GM19328 (cell line): ENCODE measurements around the gene CIAPIN1.
"Not testable (repeated sequence)": the region's sequence is repeated elsewhere in the genome, so short reads cannot be mapped to it uniquely, and the experiment has no call there.

ENCODE experiments used
- ATAC-seq: cut with Tn5 transposase; IDR thresholded peaks from one replicate; pipeline ENCODE4 v1.9.1; 2021; ENCODE audit warnings: mild to moderate bottlenecking, moderate library complexity; ENCODE audit not compliant: unreplicated experiment

Gene CIAPIN1

DNA sequence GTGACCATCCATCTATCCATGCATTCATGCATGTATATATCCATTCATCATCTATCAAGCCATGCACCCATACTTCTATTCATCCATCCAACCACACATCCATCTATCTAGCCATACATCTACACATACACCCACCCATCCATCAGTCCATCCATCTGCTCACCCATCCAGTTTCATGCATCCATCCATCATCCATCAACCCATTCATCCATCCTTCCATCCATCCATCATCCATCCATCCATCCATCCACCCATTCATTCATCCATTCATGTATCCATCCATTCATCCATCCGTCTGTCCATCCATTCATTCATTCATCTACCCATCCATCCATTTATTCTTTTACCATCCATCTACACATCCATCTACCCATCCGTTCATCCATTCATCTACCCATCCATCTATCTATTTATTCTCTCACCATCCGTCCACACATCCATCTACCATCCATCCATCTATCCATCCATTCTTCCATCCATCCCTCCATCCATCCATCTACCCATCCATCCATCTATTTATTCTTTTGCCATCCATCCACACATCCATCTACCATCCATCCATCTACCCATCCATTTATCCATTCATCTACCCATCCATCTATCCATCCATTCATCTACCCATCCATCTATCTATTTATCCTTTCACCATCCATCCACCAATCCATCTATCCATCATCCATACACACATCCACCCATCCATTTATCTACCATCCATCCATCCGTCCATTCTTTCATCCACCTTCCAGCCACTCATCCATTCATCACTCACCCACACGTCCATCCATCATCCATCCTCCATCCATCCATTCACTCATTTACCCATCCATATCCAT lies 39.4 kb downstream of the CIAPIN1 start:
- no peak for ATAC-seq

- no peak for ATAC-seq
These were observed 40.3 kb downstream of the CIAPIN1 start for GRCh38 chr16:57406881-57407280.

GRCh38 chr16:57405097-57405496 lies 42.1 kb downstream of the CIAPIN1 start:
- ATAC-seq, result no peak

DNA sequence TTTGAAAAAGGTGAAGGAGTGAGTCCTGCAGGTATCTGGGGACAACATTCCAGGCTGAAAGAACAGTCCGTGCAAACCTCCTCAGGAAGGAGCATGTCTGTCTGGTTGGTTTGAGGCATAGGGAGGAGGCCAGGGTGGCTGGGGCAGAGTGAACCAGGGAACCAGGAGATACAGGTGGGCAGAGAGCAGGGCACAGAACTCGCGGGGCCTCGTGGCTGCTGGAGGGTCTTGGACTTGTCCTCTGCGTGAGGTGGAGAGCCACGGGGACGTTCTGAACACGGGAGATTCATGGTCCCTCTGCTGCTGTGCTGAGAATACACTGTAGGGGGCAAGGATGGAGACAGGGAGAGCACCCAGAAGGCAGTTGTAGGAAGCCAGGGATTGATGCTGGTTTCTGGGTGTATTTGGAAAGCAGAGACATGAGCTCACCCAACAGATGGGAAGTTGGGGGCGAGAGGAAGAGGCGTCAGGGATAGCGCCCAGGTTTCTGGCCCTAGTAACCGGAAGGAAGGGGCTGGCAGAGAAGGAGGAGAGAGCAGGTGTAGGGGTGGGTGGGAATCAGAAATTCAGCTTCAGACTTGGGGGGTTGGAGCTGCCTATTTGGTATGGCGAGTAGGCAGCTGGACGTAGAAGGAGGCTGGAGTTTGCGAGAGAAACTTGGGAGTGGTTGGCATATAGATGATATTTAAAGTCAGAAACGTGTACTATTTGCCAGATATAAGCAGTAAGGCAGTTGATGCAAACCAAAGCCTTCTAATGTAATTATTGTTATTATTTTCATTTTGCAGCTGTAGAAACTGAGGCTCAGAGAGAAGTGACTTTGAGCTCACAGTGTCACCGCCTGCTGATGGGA lies 43.0 kb downstream of the CIAPIN1 start, which contains the start of gene CCL17:
CCL17 (plus strand) TSS at position 803 of the 853 bp plus-strand sequence. CDS start 9,166 bp downstream, outside the sequence.
- no peak for ATAC-seq

GRCh38 chr16:57401943-57402640 lies 45.1 kb downstream of the CIAPIN1 start:
- ATAC-seq, result no peak

DNA sequence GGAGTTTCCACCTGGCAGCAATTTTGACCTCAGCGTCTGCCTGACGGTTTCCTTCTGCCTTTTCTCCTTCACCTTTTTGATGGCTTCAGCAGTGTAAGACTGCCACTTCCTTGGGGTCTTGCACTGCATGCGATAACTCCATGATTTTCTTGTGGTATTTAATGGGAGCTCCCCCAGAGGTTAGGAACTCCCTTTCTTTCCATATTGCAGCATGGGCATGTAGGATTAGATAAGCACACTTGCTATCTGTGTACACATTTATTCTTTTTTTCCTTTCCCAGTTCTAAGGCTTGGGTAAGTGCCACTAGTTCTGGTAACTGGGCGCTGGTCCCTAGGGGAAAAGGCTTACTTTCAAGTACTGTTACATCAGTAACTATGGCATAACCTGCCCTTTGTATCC lies 49.7 kb downstream of the CIAPIN1 start:
- not testable (repeated sequence) for ATAC-seq

DNA sequence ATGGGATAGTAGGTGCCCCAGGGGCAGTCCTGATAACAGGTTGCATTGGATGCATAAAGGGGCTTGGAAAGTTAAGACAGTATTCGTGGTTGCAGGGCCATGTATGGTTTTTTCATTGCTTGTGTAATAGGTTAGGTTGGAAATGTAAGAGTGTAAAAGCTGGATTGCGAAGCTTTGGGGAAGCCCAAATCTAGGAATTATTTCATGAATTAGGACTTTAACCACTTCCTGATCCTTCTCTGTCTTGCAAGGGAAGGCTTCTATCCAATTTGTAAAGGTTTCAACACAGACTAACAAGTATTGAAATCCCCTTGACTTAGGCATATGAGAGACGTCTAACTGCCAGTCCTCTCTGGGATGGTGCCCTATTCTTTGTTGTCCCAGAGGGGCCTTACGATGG lies 50.4 kb downstream of the CIAPIN1 start:
- ATAC-seq, result no peak

DNA sequence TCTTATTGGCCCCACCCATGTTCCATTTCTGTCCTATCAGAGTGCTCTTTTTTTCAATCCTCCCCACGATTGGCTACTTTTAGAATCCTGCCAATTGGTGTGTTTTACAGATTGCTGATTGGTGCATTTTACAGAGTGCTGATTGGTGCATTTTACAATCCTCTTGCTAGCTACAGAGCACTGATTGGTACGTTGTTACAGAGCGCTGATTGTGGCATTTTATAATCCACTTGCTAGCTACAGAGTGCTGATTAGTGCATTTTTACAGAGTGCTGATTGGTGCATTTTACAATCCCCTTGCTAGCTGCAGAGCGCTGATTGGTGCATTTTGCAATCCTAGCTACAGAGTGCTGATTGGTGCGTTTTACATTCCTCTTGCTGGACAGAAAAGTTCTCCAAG lies 52.2 kb downstream of the CIAPIN1 start:
- ATAC-seq, result no peak

DNA sequence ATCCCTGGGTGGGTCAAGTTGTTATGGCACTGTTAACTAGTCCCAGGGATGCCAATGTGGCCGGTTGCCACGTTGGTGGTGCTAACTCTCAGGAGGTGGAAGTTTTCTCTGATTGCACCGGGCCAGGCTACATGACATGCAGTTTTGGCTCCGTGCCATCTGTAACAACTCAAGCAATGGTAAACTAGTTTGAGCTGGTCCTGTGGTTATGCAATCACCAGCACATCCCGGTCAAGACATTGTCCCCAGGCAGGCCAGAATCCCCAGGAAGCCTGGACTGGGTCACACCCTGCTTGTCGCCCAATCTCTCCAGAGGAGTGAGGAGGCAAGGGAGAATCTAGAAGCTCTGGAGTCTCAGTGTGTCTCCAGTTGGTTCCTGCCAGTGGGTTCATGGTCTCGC lies 52.7 kb downstream of the CIAPIN1 start:
- no peak for ATAC-seq

DNA sequence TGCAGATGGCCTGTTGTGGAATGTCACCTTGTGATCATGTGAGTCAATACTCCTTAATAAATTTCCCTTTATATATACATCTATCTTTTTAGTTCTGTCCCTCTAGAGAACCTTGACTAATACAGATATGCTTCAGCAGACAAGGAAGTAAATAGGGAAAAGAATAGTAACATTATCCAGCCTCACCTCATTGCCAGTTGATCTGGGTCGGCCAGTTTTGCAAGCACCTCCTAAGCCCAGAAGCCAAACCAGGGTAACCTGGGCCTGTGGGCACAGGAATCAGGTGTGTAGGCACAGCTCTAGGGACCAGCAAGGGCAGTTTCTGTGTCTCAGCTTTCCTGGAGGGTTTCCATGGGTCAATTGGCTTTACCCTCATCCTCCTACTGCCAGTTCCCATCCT lies 54.5 kb downstream of the CIAPIN1 start:
- no peak for ATAC-seq

DNA sequence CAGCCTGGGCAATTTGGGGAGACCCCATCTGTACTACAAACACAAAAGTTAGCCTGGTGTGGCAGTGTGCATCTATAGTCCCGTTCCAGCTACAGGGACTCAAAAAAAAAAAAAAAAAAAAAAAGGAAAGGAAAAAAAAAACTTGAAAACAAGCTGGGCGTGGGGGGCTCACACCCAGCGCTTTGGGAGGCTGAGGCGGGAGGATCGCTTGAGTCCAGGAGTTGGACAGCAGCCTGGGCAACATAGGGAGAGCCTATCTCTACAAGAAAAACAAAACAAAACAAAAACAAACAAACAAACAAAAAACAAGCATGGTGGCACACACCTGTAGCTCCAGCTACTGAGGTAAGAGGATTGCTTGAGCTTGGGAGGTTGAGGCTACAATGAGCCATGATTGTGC lies 55.5 kb downstream of the CIAPIN1 start:
- no peak for ATAC-seq

DNA sequence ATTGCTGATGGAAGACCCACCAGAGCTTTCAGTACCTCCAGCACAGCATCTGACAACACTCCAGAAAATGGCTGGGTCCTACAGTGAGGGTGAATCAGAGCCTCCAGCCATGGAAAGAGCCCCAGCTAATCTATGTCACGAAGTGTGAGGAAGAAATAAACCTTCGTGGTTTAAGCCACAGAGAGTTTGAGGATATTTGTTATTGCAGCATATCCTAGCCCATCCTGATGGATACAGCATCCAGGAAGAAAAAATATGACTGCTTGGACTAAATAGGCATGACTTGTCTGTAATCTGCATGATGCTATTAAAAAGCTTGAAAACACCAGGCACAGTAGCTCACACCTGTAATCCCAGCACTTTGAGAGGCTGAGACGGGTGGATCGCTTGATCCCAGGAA lies 55.9 kb downstream of the CIAPIN1 start:
- no peak for ATAC-seq

GRCh38 chr16:57390636-57391295 lies 56.4 kb downstream of the CIAPIN1 start:
- ATAC-seq, result no peak

DNA sequence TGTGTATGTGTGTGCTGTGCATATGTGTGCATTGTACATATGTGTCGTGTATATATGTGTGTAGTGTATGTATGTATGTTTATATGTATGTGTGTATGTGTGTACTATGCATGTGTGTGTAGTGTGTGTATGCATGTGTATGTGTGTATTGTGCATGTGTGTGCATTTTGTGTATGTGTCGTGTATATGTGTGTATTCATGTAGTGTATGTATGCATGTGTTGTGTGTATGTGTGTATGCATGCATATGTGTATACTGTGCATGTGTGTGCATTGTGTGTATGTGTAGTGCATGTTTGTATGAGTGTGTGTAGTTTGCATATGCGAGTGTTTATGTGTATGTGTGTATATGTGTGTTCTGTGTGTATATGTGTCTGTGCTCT lies 58.1 kb downstream of the CIAPIN1 start:
- no peak for ATAC-seq

- no peak for ATAC-seq
These were observed 58.7 kb downstream of the CIAPIN1 start for GRCh38 chr16:57388359-57389086.

- no peak for ATAC-seq
These were observed 59.4 kb downstream of the CIAPIN1 start for GRCh38 chr16:57387598-57388354.

- no peak for ATAC-seq
These were observed 60.7 kb downstream of the CIAPIN1 start for GRCh38 chr16:57386381-57386951.

GRCh38 chr16:57385083-57385482 lies 62.1 kb downstream of the CIAPIN1 start:
- ATAC-seq, result no peak
